Measurements from ENCODE around the gene TRHDE. TPM values are rescaled to one million over a fixed set of nuclear protein-coding genes. Genes with fewer than 3 reads are reported as not detected.

Gene TRHDE
- total RNA-seq, 2 donors from 2014 or later: 10.9 to 73.2 TPM

DNA sequence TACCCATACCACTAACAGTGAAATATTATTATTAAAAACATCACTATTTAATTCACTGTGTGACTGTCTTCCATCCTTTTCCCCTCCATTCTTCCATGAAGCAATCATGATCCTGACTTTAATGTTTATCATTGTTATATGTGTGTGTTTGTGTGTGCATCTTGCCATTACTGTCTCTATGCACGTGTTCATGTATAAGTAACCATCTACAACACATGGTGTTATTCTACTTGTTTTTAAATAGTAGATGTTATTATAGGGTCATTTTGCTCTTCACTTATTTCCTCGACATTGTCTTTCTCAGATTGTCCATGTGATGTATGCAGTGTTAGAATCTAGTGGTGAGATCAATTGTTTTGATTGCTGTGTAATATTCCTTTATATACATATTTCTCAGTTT is 195.8 kb downstream of the TRHDE start:
- Histone ChIP-seq H3K9me3 (no peaks in the 10 kb centered on the region), H3K4me1 (peaks cover 36% of the 10 kb centered on the region), H3K4me3 (no peak overlapping the region), H3K27me3 (no peaks in the 10 kb centered on the region), H3K36me3 (replicated peaks in 1 of 2; ENCODE audit: insufficient read depth in 1 of 2, low read depth in 2 of 2) (no peaks in the 10 kb centered on the region), H3K27ac (peak overlapping the region in 2 of 4 donors; percentile 18 to 45)
- no peak for TF ChIP-seq POLR2A (IDR thresholded peaks at IDR 0.05)
- TF ChIP-seq, protein P1, sequence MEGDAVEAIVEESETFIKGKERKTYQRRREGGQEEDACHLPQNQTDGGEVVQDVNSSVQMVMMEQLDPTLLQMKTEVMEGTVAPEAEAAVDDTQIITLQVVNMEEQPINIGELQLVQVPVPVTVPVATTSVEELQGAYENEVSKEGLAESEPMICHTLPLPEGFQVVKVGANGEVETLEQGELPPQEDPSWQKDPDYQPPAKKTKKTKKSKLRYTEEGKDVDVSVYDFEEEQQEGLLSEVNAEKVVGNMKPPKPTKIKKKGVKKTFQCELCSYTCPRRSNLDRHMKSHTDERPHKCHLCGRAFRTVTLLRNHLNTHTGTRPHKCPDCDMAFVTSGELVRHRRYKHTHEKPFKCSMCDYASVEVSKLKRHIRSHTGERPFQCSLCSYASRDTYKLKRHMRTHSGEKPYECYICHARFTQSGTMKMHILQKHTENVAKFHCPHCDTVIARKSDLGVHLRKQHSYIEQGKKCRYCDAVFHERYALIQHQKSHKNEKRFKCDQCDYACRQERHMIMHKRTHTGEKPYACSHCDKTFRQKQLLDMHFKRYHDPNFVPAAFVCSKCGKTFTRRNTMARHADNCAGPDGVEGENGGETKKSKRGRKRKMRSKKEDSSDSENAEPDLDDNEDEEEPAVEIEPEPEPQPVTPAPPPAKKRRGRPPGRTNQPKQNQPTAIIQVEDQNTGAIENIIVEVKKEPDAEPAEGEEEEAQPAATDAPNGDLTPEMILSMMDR (IDR thresholded peaks at IDR 0.05): no peak
- WGBS, 2 donors: 92 to 97% methylated on average over 2 of the region's 2 CpGs
- ATAC-seq (no peak), DNase-seq (no peak)
- intact Hi-C loops (cut with DNase I): no loop called here

DNA sequence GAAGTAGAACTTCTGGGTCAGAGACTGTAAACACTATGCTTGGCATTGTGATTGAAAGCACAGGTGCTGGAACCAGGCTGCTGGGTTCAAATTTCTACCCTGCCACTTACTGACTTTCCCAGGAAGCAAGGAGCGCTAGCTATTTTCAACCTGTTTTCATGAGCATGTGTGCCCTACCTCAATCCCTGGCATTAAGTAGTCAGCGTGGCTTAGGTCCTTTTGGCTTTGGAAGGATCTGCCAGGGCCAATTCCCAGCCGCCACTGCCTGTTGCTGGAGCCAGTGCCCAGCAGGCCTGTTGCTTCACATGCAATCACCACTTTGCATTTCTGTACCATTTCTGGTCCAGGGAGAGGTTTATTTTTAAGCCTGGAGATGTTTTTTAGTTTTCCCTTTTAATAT is 196.3 kb downstream of the TRHDE start:
- 74 to 86% methylated on average over 3 of the region's 3 CpGs for WGBS, 2 donors
- no peak for ATAC-seq

DNA sequence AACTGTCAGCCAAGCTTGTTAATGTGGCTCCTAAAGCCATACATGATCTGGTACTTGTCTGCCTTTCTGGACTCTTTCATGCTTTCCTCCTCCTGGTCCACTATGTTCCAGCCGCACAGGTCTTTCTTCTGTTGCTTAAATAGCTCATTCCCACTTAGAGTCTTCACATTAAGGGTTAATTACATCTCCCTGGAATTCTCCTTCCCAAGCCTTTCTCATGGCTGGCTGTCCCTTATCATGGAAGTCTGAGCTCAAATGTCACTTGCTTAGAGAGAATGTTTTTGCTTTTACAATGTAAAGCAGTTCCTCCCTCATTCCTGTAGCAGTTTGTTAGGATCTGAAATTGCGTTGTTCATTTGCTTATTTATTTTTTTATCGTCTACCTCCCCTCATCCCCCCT is 199.6 kb downstream of the TRHDE start:
- intact Hi-C loops (cut with DNase I): no loop called here
- Histone ChIP-seq H3K4me3 (no peak overlapping the region), H3K27me3 (no peaks in the 10 kb centered on the region), H3K36me3 (replicated peaks in 1 of 2; ENCODE audit: insufficient read depth in 1 of 2, low read depth in 2 of 2) (no peaks in the 10 kb centered on the region), H3K4me1 (peaks cover under 1% of the 10 kb centered on the region), H3K27ac (no peak overlapping the region), H3K9me3 (no peaks in the 10 kb centered on the region)
- DNase-seq (no peak), ATAC-seq (no peak)
- TF ChIP-seq POLR2A (IDR thresholded peaks at IDR 0.05): no peak
- WGBS, 2 donors: 31 to 34% methylated on average over 3 of the region's 3 CpGs

More for the DNA sequence above, 196.3 kb downstream of the TRHDE start:
- Histone ChIP-seq H3K4me3 (no peak overlapping the region), H3K9me3 (no peaks in the 10 kb centered on the region), H3K27me3 (no peaks in the 10 kb centered on the region), H3K27ac (peak overlapping the region in 2 of 4 donors; percentile 18 to 45), H3K36me3 (replicated peaks in 1 of 2; ENCODE audit: insufficient read depth in 1 of 2, low read depth in 2 of 2) (no peaks in the 10 kb centered on the region), H3K4me1 (peaks cover 31% of the 10 kb centered on the region)
- TF ChIP-seq POLR2A (IDR thresholded peaks at IDR 0.05): no peak
- TF ChIP-seq, protein P1 (IDR thresholded peaks at IDR 0.05): no peak
- peak; percentile 20 to 52 (median 24) for DNase-seq
- intact Hi-C loops (cut with DNase I): no loop called here

DNA sequence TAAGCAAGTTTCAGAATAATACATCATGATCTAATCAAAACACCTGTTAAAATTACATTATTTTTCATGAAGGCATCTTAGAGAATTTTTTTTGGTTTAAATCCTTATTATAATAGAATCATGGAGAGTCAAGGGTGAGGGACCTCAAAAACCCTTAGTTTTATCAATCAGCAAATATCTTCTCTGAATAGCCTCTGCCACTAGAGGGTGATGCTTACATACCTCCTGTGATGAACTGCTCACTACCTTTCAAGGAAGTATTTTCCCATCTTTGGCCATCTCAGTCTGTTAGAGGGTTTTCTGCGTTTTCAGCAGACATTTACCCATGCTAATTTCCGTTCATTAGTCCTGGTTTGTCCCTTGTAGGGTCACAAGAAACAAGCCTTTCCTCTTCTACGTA is 200.2 kb downstream of the TRHDE start:
- Histone ChIP-seq H3K4me1 (no peaks in the 10 kb centered on the region), H3K27ac (no peak overlapping the region), H3K9me3 (no peaks in the 10 kb centered on the region), H3K4me3 (no peak overlapping the region), H3K27me3 (no peaks in the 10 kb centered on the region), H3K36me3 (replicated peaks in 1 of 2; ENCODE audit: insufficient read depth in 1 of 2, low read depth in 2 of 2) (no peaks in the 10 kb centered on the region)
- intact Hi-C loops (cut with DNase I): no loop called here
- no peak for DNase-seq
- ATAC-seq: no peak
- TF ChIP-seq, protein P1 (IDR thresholded peaks at IDR 0.05): peak in 4 of 7 experiments; percentile 4 to 25 (median 18)
- no peak for TF ChIP-seq POLR2A (IDR thresholded peaks at IDR 0.05)
- 78 to 80% methylated on average over 3 of the region's 3 CpGs for WGBS, 2 donors

DNA sequence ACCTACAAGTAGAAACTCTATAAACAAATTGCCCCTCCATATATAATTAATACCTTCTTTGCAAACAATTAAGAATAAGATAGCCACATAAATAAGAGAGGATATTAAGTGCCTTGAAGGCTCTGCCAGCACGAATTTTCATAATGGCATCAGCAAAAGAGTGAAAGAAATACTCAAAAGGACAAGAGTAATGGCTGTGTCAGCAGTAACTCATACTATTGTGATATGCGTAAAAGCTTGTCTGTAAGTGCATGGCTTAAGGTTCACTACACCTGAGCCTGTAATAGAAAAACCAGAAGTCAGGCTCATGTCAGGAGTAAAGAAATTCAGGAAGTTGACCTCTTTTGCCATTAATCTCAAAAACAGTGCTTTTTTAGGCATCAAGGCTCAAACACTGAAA is 204.1 kb downstream of the TRHDE start:
- 81 to 84% methylated on average over 2 of the region's 2 CpGs for WGBS, 2 donors
- Histone ChIP-seq H3K27ac (no peak overlapping the region), H3K36me3 (replicated peaks in 1 of 2; ENCODE audit: insufficient read depth in 1 of 2, low read depth in 2 of 2) (no peaks in the 10 kb centered on the region), H3K9me3 (no peaks in the 10 kb centered on the region), H3K4me3 (no peak overlapping the region), H3K4me1 (no peaks in the 10 kb centered on the region), H3K27me3 (no peaks in the 10 kb centered on the region)
- intact Hi-C loops (cut with DNase I): no loop called here
- no peak for DNase-seq
- ATAC-seq: no peak
- TF ChIP-seq, protein P1 (IDR thresholded peaks at IDR 0.05): no peak
- no peak for TF ChIP-seq POLR2A (IDR thresholded peaks at IDR 0.05)
